OCI-LY7 (cell line): ENCODE measurements around the gene MFGE8. TPM values are rescaled to one million over a fixed set of nuclear protein-coding genes. Genes with fewer than 3 reads are reported as not detected.

Experiments
- BruUV-seq: library from RNA; stranded (reverse); fragments of 400-500 nt; replicated peaks from 2 replicates; lab custom pipeline; 2021; lab: Mats Ljungman, UMichigan
- CTCF ChIA-PET: fragments of 300-600 bp; sonication (Branson Sonifier 250); formaldehyde crosslinking; loops from one replicate; lab custom pipeline; 2022; ENCODE audit warnings: antibody characterized with exemption; ENCODE audit not compliant: unreplicated experiment; lab: Charles Lee
- POLR2A ChIA-PET: fragments of 300-600 bp; sonication (Branson Sonifier 250); formaldehyde crosslinking; loops from one replicate; lab custom pipeline; 2022; ENCODE audit warnings: antibody characterized with exemption; lab: Charles Lee
- DNase-seq: peaks from one replicate; pipeline ENCODE4 v3.0.0-alpha.2; 2015; ENCODE audit warnings: low spot score
- H2AFZ ChIP-seq: fragments of 200-600 bp; sonication (generic), shearing (Covaris generic); 2 replicates; pipeline ENCODE4 v1.6.1; 2014; ENCODE audit warnings: mild to moderate bottlenecking, antibody characterized with exemption, low read length, moderate library complexity
- H3K27ac ChIP-seq: fragments of 200-600 bp; sonication (generic); 2 replicates; pipeline ENCODE4 v1.5.1; 2014; ENCODE audit warnings: mixed run types, low read depth, mild to moderate bottlenecking, moderate library complexity, low read length, inconsistent platforms; ENCODE audit not compliant: poor library complexity, severe bottlenecking
- H3K36me3 ChIP-seq: fragments of 200-600 bp; sonication (generic); 2 replicates; pipeline ENCODE4 v1.6.1; 2014; ENCODE audit warnings: mild to moderate bottlenecking, antibody characterized with exemption, low read length, moderate library complexity, mixed read lengths; ENCODE audit not compliant: insufficient read depth
- H3K4me1 ChIP-seq: fragments of 200-600 bp; sonication (generic); 2 replicates; pipeline ENCODE4 v1.5.1; 2014; ENCODE audit warnings: mild to moderate bottlenecking, low read length; ENCODE audit not compliant: insufficient read depth, poor library complexity, severe bottlenecking
- H3K4me2 ChIP-seq: fragments of 200-600 bp; sonication (generic); 2 replicates; pipeline ENCODE4 v1.6.1; 2014; ENCODE audit warnings: mild to moderate bottlenecking, low read length
- H3K4me3 ChIP-seq: fragments of 200-600 bp; sonication (generic); 2 replicates; pipeline ENCODE4 v1.5.1; 2014; ENCODE audit warnings: mild to moderate bottlenecking, low read depth, low read length; ENCODE audit not compliant: poor library complexity, severe bottlenecking
- H3K79me2 ChIP-seq: fragments of 200-600 bp; sonication (generic); 2 replicates; pipeline ENCODE4 v1.6.1; 2016; ENCODE audit warnings: low read depth, mild to moderate bottlenecking, low read length, moderate library complexity, mixed read lengths; ENCODE audit not compliant: insufficient read depth
- H3K9me2 ChIP-seq: fragments of 200-600 bp; sonication (generic); 2 replicates; pipeline ENCODE4 v1.6.1; 2016; ENCODE audit warnings: mild to moderate bottlenecking, low read length, mixed read lengths; ENCODE audit not compliant: insufficient read depth
- H3K9me3 ChIP-seq: fragments of 200-600 bp; sonication (generic); 2 replicates; pipeline ENCODE4 v1.6.1; 2014; ENCODE audit warnings: mild to moderate bottlenecking, mixed run types, low read length, mixed read lengths
- H4K20me1 ChIP-seq: fragments of 200-600 bp; sonication (generic); 2 replicates; pipeline ENCODE4 v1.6.1; 2014; ENCODE audit warnings: mild to moderate bottlenecking, antibody characterized with exemption, low read length, moderate library complexity, mixed read lengths; ENCODE audit not compliant: insufficient read depth
- CTCF ChIP-seq: fragments of 200-600 bp; sonication (generic); conservative IDR thresholded peaks from 2 replicates; pipeline ENCODE4 v1.5.1; 2014; ENCODE audit warnings: mild to moderate bottlenecking, antibody characterized with exemption, low read length, moderate library complexity, mixed read lengths
- EZH2phosphoT487 ChIP-seq: fragments of 200-600 bp; sonication (generic); IDR thresholded peaks from 2 replicates; pipeline ENCODE4 v1.6.1; 2018; ENCODE audit warnings: low read depth, borderline replicate concordance, mild to moderate bottlenecking, mixed run types, antibody characterized with exemption, low read length, moderate library complexity, mixed read lengths
- intact Hi-C: fragments of 100-400 bp; cut with micrococcal nuclease; formaldehyde crosslinking; loops from one replicate; pipeline ENCODE4 v1.10.0; 2022; ENCODE audit not compliant: unreplicated experiment
- total RNA-seq, 2 experiments: library from RNA; depleted of rRNA in 1 of 2; stranded (reverse); fragments of >200 nt in 1 of 2; shearing (Covaris generic) in 1 of 2; gene quantifications; 2 replicates each; pipeline ENCODE4 v1.2.3, GENCODE V29; 2014 to 2022

The MFGE8 gene
- total RNA-seq, 2 experiments from 2014 or later, result 11.8 to 70.4 TPM

GRCh38 chr15:88872106-88872505 is 41.1 kb downstream of the MFGE8 start:
- no peak for DNase-seq
- no peaks in the 10 kb centered on the region for H3K36me3 ChIP-seq
- no peak overlapping the region for H3K4me3 ChIP-seq
- H3K27ac ChIP-seq, result no peak overlapping the region
- no peaks in the 10 kb centered on the region for H3K4me1 ChIP-seq
- no peaks in the 10 kb centered on the region for H3K9me3 ChIP-seq
- ChIA-PET CTCF (interaction anchor here (0.8 kb wide), 1 partner anchor 33 kb away, joined by 3 read pairs; no protein-coding TSS in a partner anchor), POLR2A (interaction anchor here (0.6 kb wide), 1 partner anchor 256 kb away, joined by 3 read pairs; no protein-coding TSS in a partner anchor)
- no peak overlapping the region for H2AFZ ChIP-seq
- no peaks in the 10 kb centered on the region for H3K79me2 ChIP-seq
- intact Hi-C loops, result no loop called here
- no peak overlapping the region for H3K4me2 ChIP-seq
- no peaks in the 10 kb centered on the region for H3K9me2 ChIP-seq
- TF ChIP-seq EZH2phosphoT487 (no peak), CTCF (no peak)
- no TSS peak for BruUV-seq
- H4K20me1 ChIP-seq, result no peaks in the 10 kb centered on the region

GRCh38 chr15:88871313-88871712 is 41.9 kb downstream of the MFGE8 start:
- Histone ChIP-seq H3K4me1 (no peaks in the 10 kb centered on the region), H3K4me3 (no peak overlapping the region), H3K4me2 (no peak overlapping the region), H3K27ac (no peak overlapping the region), H4K20me1 (no peaks in the 10 kb centered on the region), H3K9me2 (no peaks in the 10 kb centered on the region), H2AFZ (no peak overlapping the region), H3K9me3 (no peaks in the 10 kb centered on the region), H3K36me3 (no peaks in the 10 kb centered on the region), H3K79me2 (no peaks in the 10 kb centered on the region)
- intact Hi-C loops, result no loop called here
- BruUV-seq, result no TSS peak
- POLR2A ChIA-PET, result no interaction called here
- no peak for DNase-seq
- CTCF ChIA-PET, result no interaction called here
- TF ChIP-seq CTCF (no peak), EZH2phosphoT487 (no peak)

- no peak for TF ChIP-seq CTCF
- no peak for TF ChIP-seq EZH2phosphoT487
- no peaks in the 10 kb centered on the region for H3K4me1 ChIP-seq
- no peaks in the 10 kb centered on the region for H3K9me3 ChIP-seq
- no peak overlapping the region for H3K4me3 ChIP-seq
- H2AFZ ChIP-seq, result no peak overlapping the region
- H3K4me2 ChIP-seq, result no peak overlapping the region
- POLR2A ChIA-PET, result no interaction called here
- no peak for DNase-seq
- H3K79me2 ChIP-seq, result no peaks in the 10 kb centered on the region
- H4K20me1 ChIP-seq, result no peaks in the 10 kb centered on the region
- no peaks in the 10 kb centered on the region for H3K9me2 ChIP-seq
- CTCF ChIA-PET, result no interaction called here
- intact Hi-C loops, result no loop called here
- H3K36me3 ChIP-seq, result no peaks in the 10 kb centered on the region
- no peak overlapping the region for H3K27ac ChIP-seq
- BruUV-seq, result no TSS peak
These were observed 46.8 kb downstream of the MFGE8 start for GRCh38 chr15:88866295-88866881.
